K562 (cell line): ENCODE measurements around the gene ADAMTS14. TPM values are rescaled to one million over a fixed set of nuclear protein-coding genes. Genes with fewer than 3 reads are reported as not detected.

ENCODE experiments used
- ATAC-seq: fragments of 200-7000 bp; cut with Tn5 transposase; 3 replicates; pipeline ENCODE4 v1.9.1; 2020; ENCODE audit warnings: moderate library complexity
- Bru-seq: library from RNA; stranded (reverse); fragments of 400-500 nt; gene quantifications from one replicate; lab custom pipeline; 2021; lab: Mats Ljungman, UMichigan
- BruChase-seq, 2 experiments: library from RNA; stranded (reverse); fragments of 400-500 nt; gene quantifications; one replicate each; lab custom pipeline; 2021; lab: Mats Ljungman, UMichigan
- BruUV-seq: library from RNA; stranded (reverse); fragments of 400-500 nt; replicated peaks from 2 replicates; lab custom pipeline; 2021; lab: Mats Ljungman, UMichigan
- CTCF ChIA-PET: fragments of 300-600 bp; formaldehyde crosslinking; extraction: SDS; loops from one replicate; lab custom pipeline; 2021; ENCODE audit warnings: low intra/inter-chr PET ratio; lab: Yijun Ruan, JAX
- POLR2A ChIA-PET: fragments of 300-600, 350-650 bp; sonication (Branson Sonifier 250); formaldehyde crosslinking; extraction: SDS; loops from one replicate; lab custom pipeline; 2021; ENCODE audit warnings: antibody characterized with exemption, inconsistent platforms; lab: Yijun Ruan, JAX
- DNase-seq, 4 experiments: peaks; one replicate each; pipeline versions ENCODE4 v3.0.0 to v3.0.0-alpha.2; 2011 to 2018; ENCODE audit warnings: low spot score in 3 of 4, mixed read lengths in 3 of 4; ENCODE audit errors: extremely low read depth in 1 of 4
- FAIRE-seq: peaks from 2 replicates; lab custom pipeline; 2011; peaks lifted over from hg19 to GRCh38; lab: Jason Lieb, UNC
- H2AFZ ChIP-seq: 2 replicates; pipeline ENCODE4 v1.6.0; 2011; ENCODE audit warnings: low read depth, low read length, control low read depth, inconsistent platforms
- H3K27ac ChIP-seq: fragments of 200-600 bp; 3 replicates; pipeline ENCODE4 v1.8.0; 2011; ENCODE audit warnings: low read depth, mild to moderate bottlenecking, control low read depth, inconsistent platforms, low read length, moderate library complexity, mixed read lengths; ENCODE audit errors: extremely low read depth
- H3K27me3 ChIP-seq, 2 experiments: fragments of 300-600 bp in 1 of 2; 2 replicates in 1 of 2; 3 replicates in 1 of 2; pipeline versions ENCODE4 v1.6.0 to v1.8.0; 2011; ENCODE audit warnings: inconsistent platforms in 2 of 2, low read length in 2 of 2, mild to moderate bottlenecking in 1 of 2, mixed read lengths in 1 of 2, moderate library complexity in 1 of 2; ENCODE audit not compliant: control insufficient read depth in 2 of 2, insufficient read depth in 2 of 2
- H3K36me3 ChIP-seq: fragments of 300-600 bp; 3 replicates; pipeline ENCODE4 v1.8.0; 2011; ENCODE audit warnings: mild to moderate bottlenecking, low read length, inconsistent platforms; ENCODE audit not compliant: control insufficient read depth, insufficient read depth
- H3K4me1 ChIP-seq, 2 experiments: fragments of 200-600 bp in 1 of 2; replicated peaks in 1 of 2; 2 replicates in 1 of 2; 3 replicates in 1 of 2; pipeline versions ENCODE4 v1.5.1 to v1.8.0; 2011; ENCODE audit warnings: inconsistent platforms in 2 of 2, low read length in 2 of 2, mild to moderate bottlenecking in 1 of 2, mixed read lengths in 1 of 2, moderate library complexity in 1 of 2; ENCODE audit not compliant: control insufficient read depth in 2 of 2, insufficient read depth in 2 of 2
- H3K4me2 ChIP-seq: 2 replicates; pipeline ENCODE4 v1.6.1; 2011; ENCODE audit warnings: low read length, control low read depth, inconsistent platforms, mixed read lengths; ENCODE audit not compliant: insufficient read depth
- H3K4me3 ChIP-seq: fragments of 200-600 bp; sonication (generic), shearing (Covaris generic); 2 replicates; pipeline ENCODE4 v1.5.1; 2016; ENCODE audit warnings: control low read depth, inconsistent platforms
- H3K79me2 ChIP-seq: fragments of 200-600 bp; 3 replicates; pipeline ENCODE4 v1.8.0; 2011; ENCODE audit warnings: low read length, inconsistent platforms; ENCODE audit not compliant: control insufficient read depth, insufficient read depth
- H3K9ac ChIP-seq, 2 experiments: 2 replicates each; pipeline versions ENCODE4 v1.6.0 to v1.6.1; 2011; ENCODE audit warnings: low read depth in 2 of 2, low read length in 2 of 2, control low read depth in 1 of 2, inconsistent platforms in 1 of 2, mild to moderate bottlenecking in 1 of 2, mixed read lengths in 1 of 2; ENCODE audit not compliant: insufficient read depth in 1 of 2
- H3K9me1 ChIP-seq: one replicate; pipeline ENCODE4 v1.6.0; 2011; ENCODE audit warnings: inconsistent platforms, mild to moderate bottlenecking, low read length, moderate library complexity; ENCODE audit not compliant: control insufficient read depth, insufficient read depth
- H3K9me3 ChIP-seq: replicated peaks from 2 replicates; pipeline ENCODE4 v1.5.1; 2011; ENCODE audit warnings: low read depth, low read length, inconsistent platforms; ENCODE audit not compliant: control insufficient read depth, insufficient read depth
- H4K20me1 ChIP-seq: replicated peaks from 2 replicates; pipeline ENCODE4 v1.6.1; 2011; ENCODE audit warnings: low read length, inconsistent platforms, mixed read lengths; ENCODE audit not compliant: control insufficient read depth, insufficient read depth
- CHD1 ChIP-seq: fragments of 200-600 bp; sonication (generic); IDR thresholded peaks from one replicate; pipeline ENCODE4 v1.6.1; 2012; ENCODE audit warnings: mild to moderate bottlenecking, moderate library complexity, low read length, inconsistent platforms
- CREM ChIP-seq: IDR thresholded peaks from 2 replicates; pipeline ENCODE4 v1.6.1; 2014; ENCODE audit warnings: antibody characterized with exemption, low read depth
- E2F6 ChIP-seq, 2 experiments: IDR thresholded peaks; 2 replicates each; pipeline ENCODE4 v1.6.1; 2011; ENCODE audit warnings: borderline replicate concordance in 1 of 2, control low read depth in 1 of 2, low read depth in 1 of 2, low read length in 1 of 2, mild to moderate bottlenecking in 1 of 2, mixed read lengths in 1 of 2, moderate library complexity in 1 of 2; ENCODE audit not compliant: insufficient read depth in 1 of 2, insufficient read length in 1 of 2, poor library complexity in 1 of 2, severe bottlenecking in 1 of 2; ENCODE audit errors: extremely low read depth in 1 of 2
- FIP1L1 ChIP-seq: fragments of 200-400 bp; formaldehyde crosslinking; IDR thresholded peaks from 2 replicates; pipeline ENCODE4 v1.6.1; 2018; ENCODE audit warnings: mild to moderate bottlenecking, low read depth, low read length; ENCODE audit not compliant: poor library complexity, severe bottlenecking
- FOSL1 ChIP-seq: fragments of 200-800 bp; sonication (Bioruptor generic); conservative IDR thresholded peaks from 2 replicates; pipeline ENCODE4 v1.6.1; 2016; ENCODE audit warnings: missing genetic modification characterization, missing compliant biosample characterization
- FUS ChIP-seq: fragments of 200-400 bp; formaldehyde crosslinking; optimal IDR thresholded peaks from 2 replicates; pipeline ENCODE3; 2017; ENCODE audit warnings: low read depth, low read length
- HMG20A ChIP-seq: fragments of 450-650 bp; formaldehyde crosslinking; conservative IDR thresholded peaks from 2 replicates; pipeline ENCODE4 v1.4.0; 2020; ENCODE audit warnings: mild to moderate bottlenecking, mixed read lengths
- MYC ChIP-seq, 2 experiments: fragments of 250-450 bp in 1 of 2; sonication (Bioruptor Pico) in 1 of 2; IDR thresholded peaks; 2 replicates each; pipeline versions ENCODE4 v1.5.1 to v1.6.1; 2012 to 2021; ENCODE audit warnings: low read depth in 2 of 2, borderline replicate concordance in 1 of 2, improper control_type of control experiment in 1 of 2, low read length in 1 of 2, mild to moderate bottlenecking in 1 of 2, moderate library complexity in 1 of 2
- NFXL1 ChIP-seq: fragments of 450-650 bp; formaldehyde crosslinking; IDR thresholded peaks from 2 replicates; pipeline ENCODE4 v1.4.0; 2021; ENCODE audit warnings: mild to moderate bottlenecking
- WGBS: fragments of 100-300 bp; shearing (Covaris generic); methylation state at CpG from one replicate; pipeline ENCODE4 v1.1.6; 2016; ENCODE audit warnings: low coverage, mixed read lengths; ENCODE audit not compliant: insufficient coverage; ENCODE audit errors: missing lambda C conversion rate; 5-methylcytosine and 5-hydroxymethylcytosine counted together
- in situ Hi-C: fragments of 300-500 bp; cut with MboI; formaldehyde crosslinking; loops from 4 replicates; pipeline ENCODE4 v1.15.0; 2018; ENCODE audit warnings: inconsistent platforms, mixed read lengths
- intact Hi-C: fragments of 100-400 bp; cut with micrococcal nuclease; formaldehyde crosslinking; loops from 2 replicates; pipeline ENCODE4 v1.14.2; 2022
- long read RNA-seq, 3 experiments: library from polyadenylated mRNA in 2 of 3; library from RNA in 1 of 3; unstranded in 2 of 3; stranded (forward) in 1 of 3; transcript quantifications; one replicate each; pipeline ENCODE4 v2.0.0, GENCODE V29; 2019 to 2022
- polyA minus RNA-seq, 3 experiments: library from RNA; depleted of rRNA, polyadenylated mRNA; stranded (reverse); fragments of >200 nt; gene quantifications; 2 replicates each; pipeline ENCODE4 v1.2.3, GENCODE V29; 2011
- polyA plus RNA-seq, 8 experiments: library from polyadenylated mRNA; depleted of rRNA in 4 of 8; stranded (reverse) in 5 of 8; unstranded in 3 of 8; fragments of >200 nt; fragmentation: Nextera tagmentation in 2 of 8; fragmentation: Illumina TruSeq in 1 of 8; extraction: Ambion mirVana in 2 of 8; extraction: Trizol in 1 of 8; gene quantifications; 2 replicates each; pipeline versions ENCODE4 v1.2.1 to v1.2.3, GENCODE V29; 2011 to 2014; ENCODE audit warnings: inconsistent platforms in 1 of 8, missing spikeins in 1 of 8
- total RNA-seq, 7 experiments: library from RNA; depleted of rRNA in 6 of 7; stranded (reverse); fragments of >200 nt in 6 of 7; fragmentation: Illumina TruSeq in 2 of 7; extraction: Trizol in 2 of 7; gene quantifications; 2 replicates each; pipeline versions ENCODE4 v1.2.1 to v1.2.3, GENCODE V29; 2011 to 2021; ENCODE audit warnings: low replicate concordance in 1 of 7
- TF ChIP-seq, protein P1 (sequence below): fragments of 250-450 bp; sonication (Bioruptor Pico); IDR thresholded peaks from 2 replicates; pipeline ENCODE4 v1.9.0; 2021; ENCODE audit warnings: mild to moderate bottlenecking, inconsistent platforms

The ADAMTS14 gene
- 66.8 and 209 TPM in 2 replicates for total RNA-seq (2011; cell fraction: chromatin; rRNA removed; ENCODE audit: low replicate concordance)
- 115 and 150 TPM in 2 replicates for total RNA-seq (2011; cell fraction: nucleolus; rRNA removed)
- 67.9 and 80.6 TPM in 2 replicates for total RNA-seq (2011; cell fraction: nucleoplasm; rRNA removed)
- total RNA-seq (2014; rRNA removed) (15.9 and 23.8 TPM in 2 replicates), total RNA-seq (2014; rRNA removed; fragmentation: Illumina TruSeq; extraction: Trizol) (4.3 and 6.3 TPM in 2 replicates), total RNA-seq (2015; rRNA removed; fragmentation: Illumina TruSeq; extraction: Trizol) (15.3 and 15.4 TPM in 2 replicates), total RNA-seq (2021) (30.4 and 31.7 TPM in 2 replicates), polyA plus RNA-seq (2011; rRNA removed) (37.4 and 45.4 TPM in 2 replicates), polyA plus RNA-seq (2014; fragmentation: Illumina TruSeq; extraction: Trizol) (20.3 and 24.1 TPM in 2 replicates), polyA plus RNA-seq (2014; fragmentation: Nextera tagmentation; extraction: Ambion mirVana) (under 1 TPM; 0.04 to 0.27 TPM), polyA plus RNA-seq (2014; rRNA removed) (32.7 and 35.9 TPM in 2 replicates), polyA minus RNA-seq (2011; rRNA and poly(A)+ RNA removed) (8.4 and 15.8 TPM in 2 replicates), Bru-seq, nascent RNA (percentile 83 among the genes with signal in this experiment), BruChase-seq, experiment 1, labeled RNA remaining after a 2-hour chase (percentile 73 among the genes with signal in this experiment), BruChase-seq, experiment 2, labeled RNA remaining after a 6-hour chase (percentile 71 among the genes with signal in this experiment)
- polyA plus RNA-seq (2011; cell fraction: cytosol; rRNA removed) = 27.2 and 39.3 TPM in 2 replicates
- 187 and 443 TPM in 2 replicates for polyA plus RNA-seq (2011; cell fraction: nucleus; rRNA removed)
- polyA plus RNA-seq (2012) = 30.9 and 86.2 TPM in 2 replicates
- 15.8 and 16.4 TPM in 2 replicates for polyA minus RNA-seq (2011; cell fraction: cytosol; rRNA and poly(A)+ RNA removed)
- polyA minus RNA-seq (2011; cell fraction: nucleus; rRNA and poly(A)+ RNA removed) = 55.8 and 81.5 TPM in 2 replicates
- long read RNA-seq, experiment 1, partial matches to known transcripts = 31 of 57 reads
- long read RNA-seq, experiment 1, other reads (novel, unspliced or antisense) = 26 of 57 reads
- long read RNA-seq, experiment 2, full-length matches to known transcripts = 2 of 29 reads
- long read RNA-seq, experiment 2, partial matches to known transcripts = 13 of 29 reads
- long read RNA-seq, experiment 2, other reads (novel, unspliced or antisense) = 14 of 29 reads
- long read RNA-seq, experiment 3, partial matches to known transcripts = 1 of 5 reads
- long read RNA-seq, experiment 3, other reads (novel, unspliced or antisense) = 4 of 5 reads

GRCh38 chr10:70672165-70673042 is at the start of gene ADAMTS14:
Gene ADAMTS14 (plus strand): TSS chr10:70672506. CDS start chr10:70672803, 297 bp downstream.
- peak within 1 kb of the TSS; percentile 77 to 96 for H3K9ac ChIP-seq
- TF ChIP-seq FIP1L1 (peak; percentile 51), E2F6 (IDR thresholded peaks at IDR 0.05; ENCODE audit: borderline replicate concordance in 1 of 2, extremely low read depth in 1 of 2, insufficient read depth in 1 of 2, insufficient read length in 1 of 2, low read depth in 1 of 2, low read length in 1 of 2, poor library complexity in 1 of 2, severe bottlenecking in 1 of 2) (peak; percentile 49 to 85), NFXL1 (CRISPR knock-in tag) (no peak), FUS (no peak), HMG20A (no peak), FOSL1 (tag) (0 out of 2 replicates have a peak, but pooled peaks have one; percentile 2), CREM (peak; percentile 32; the same call in 1 of the 2 replicates), CHD1 (peak; percentile 98), MYC (IDR thresholded peaks at IDR 0.05; ENCODE audit: low read depth, low read length) (peak; percentile 74), MYC (CRISPR knock-in tag; IDR thresholded peaks at IDR 0.05; ENCODE audit: borderline replicate concordance, low read depth) (no peak)
- TF ChIP-seq, protein P1, sequence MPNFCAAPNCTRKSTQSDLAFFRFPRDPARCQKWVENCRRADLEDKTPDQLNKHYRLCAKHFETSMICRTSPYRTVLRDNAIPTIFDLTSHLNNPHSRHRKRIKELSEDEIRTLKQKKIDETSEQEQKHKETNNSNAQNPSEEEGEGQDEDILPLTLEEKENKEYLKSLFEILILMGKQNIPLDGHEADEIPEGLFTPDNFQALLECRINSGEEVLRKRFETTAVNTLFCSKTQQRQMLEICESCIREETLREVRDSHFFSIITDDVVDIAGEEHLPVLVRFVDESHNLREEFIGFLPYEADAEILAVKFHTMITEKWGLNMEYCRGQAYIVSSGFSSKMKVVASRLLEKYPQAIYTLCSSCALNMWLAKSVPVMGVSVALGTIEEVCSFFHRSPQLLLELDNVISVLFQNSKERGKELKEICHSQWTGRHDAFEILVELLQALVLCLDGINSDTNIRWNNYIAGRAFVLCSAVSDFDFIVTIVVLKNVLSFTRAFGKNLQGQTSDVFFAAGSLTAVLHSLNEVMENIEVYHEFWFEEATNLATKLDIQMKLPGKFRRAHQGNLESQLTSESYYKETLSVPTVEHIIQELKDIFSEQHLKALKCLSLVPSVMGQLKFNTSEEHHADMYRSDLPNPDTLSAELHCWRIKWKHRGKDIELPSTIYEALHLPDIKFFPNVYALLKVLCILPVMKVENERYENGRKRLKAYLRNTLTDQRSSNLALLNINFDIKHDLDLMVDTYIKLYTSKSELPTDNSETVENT (CRISPR knock-in tag) = peak; percentile 95

More at GRCh38 chr10:70672165-70673042, at the start of gene ADAMTS14:
- H4K20me1 ChIP-seq = no peaks in the 10 kb centered on the region
- peaks cover 35% of the 10 kb centered on the region for H3K36me3 ChIP-seq
- H3K79me2 ChIP-seq = peaks cover 62% of the 10 kb centered on the region
- H3K9me1 ChIP-seq = no peaks in the 10 kb centered on the region
- DNase-seq = peak; percentile 86 to 97 (median 92)
- under 1% methylated on average over 45 of the region's 100 CpGs for WGBS
- H3K4me1 ChIP-seq = peaks cover 80 to 89% of the 10 kb centered on the region in 2 experiments
- no peaks in the 10 kb centered on the region for H3K27me3 ChIP-seq
- no TSS peak for BruUV-seq
- in situ Hi-C loops (no loop called here), intact Hi-C loops (loop anchor here (2.0 kb wide), 2 partner anchors 86 to 122 kb away; no protein-coding TSS in a partner anchor)
- H3K4me3 ChIP-seq = peak within 1 kb of the TSS; percentile 62
- no peaks in the 10 kb centered on the region for H3K9me3 ChIP-seq
- POLR2A ChIA-PET = interaction anchor here (0.9 kb wide), 1 partner anchor 10 kb away, joined by 3 read pairs; no protein-coding TSS in a partner anchor
- peak; percentile 61 for ATAC-seq
- no peak for FAIRE-seq
- H3K4me2 ChIP-seq = peak within 1 kb of the TSS; percentile 78
- peak within 1 kb of the TSS; percentile 82 for H3K27ac ChIP-seq
- H2AFZ ChIP-seq = peak within 1 kb of the TSS; percentile 71
- CTCF ChIA-PET = interaction anchor here (0.7 to 1.5 kb wide), 3 partner anchors 53 to 123 kb away, joined by 3 to 4 read pairs (median 3); no protein-coding TSS in a partner anchor
